Activated CD8-positive, alpha-beta T cell treated with anti-CD3 and anti-CD28 coated beads, Interleukin-2, amount 10 ng/mL, durations not matched to agents 7 days and 5 days (primary cell): ENCODE results near the gene TXNDC12. TPM values are rescaled to one million over a fixed set of nuclear protein-coding genes. Genes with fewer than 3 reads are reported as not detected.
"Not testable (repeated sequence)": the region's sequence is repeated elsewhere in the genome, so short reads cannot be mapped to it uniquely, and the experiment has no call there.

Source experiments
- ATAC-seq: fragments of 150-1000 bp; cut with Tn5 transposase; one replicate; pipeline ENCODE4 v1.10.0; 2021; ENCODE audit warnings: moderate library complexity
- CTCF ChIA-PET: fragments of 350-600 bp; sonication (Branson Sonifier 250); formaldehyde crosslinking; loops from one replicate; lab custom pipeline; 2021; ENCODE audit warnings: antibody characterized with exemption; lab: Charles Lee
- POLR2A ChIA-PET: fragments of 350-600 bp; sonication (Branson Sonifier 250); formaldehyde crosslinking; loops from one replicate; lab custom pipeline; 2021; ENCODE audit warnings: antibody characterized with exemption; lab: Charles Lee
- DNase-seq: peaks from one replicate; pipeline ENCODE4 v3.0.0-alpha.2; 2020
- H3K27ac Mint-ChIP-seq: one replicate; pipeline ENCODE4 v1.8.0; 2021; ENCODE audit warnings: mild to moderate bottlenecking, mixed read lengths
- H3K27me3 Mint-ChIP-seq: one replicate; pipeline ENCODE4 v1.8.0; 2021; ENCODE audit warnings: low read depth, mixed read lengths
- H3K36me3 Mint-ChIP-seq: one replicate; pipeline ENCODE4 v1.8.0; 2021; ENCODE audit warnings: low read depth, mixed read lengths
- H3K4me1 Mint-ChIP-seq: one replicate; pipeline ENCODE4 v1.8.0; 2021; ENCODE audit warnings: low read depth, mixed read lengths
- H3K4me3 Mint-ChIP-seq: one replicate; pipeline ENCODE4 v1.8.0; 2021; ENCODE audit warnings: mild to moderate bottlenecking, mixed read lengths
- H3K9me3 Mint-ChIP-seq: one replicate; pipeline ENCODE4 v1.8.0; 2022; ENCODE audit warnings: mixed read lengths; ENCODE audit not compliant: insufficient read depth
- total RNA-seq, 2 experiments: library from RNA; stranded (reverse); gene quantifications; one replicate each; pipeline ENCODE4 v1.2.3, GENCODE V29; 2021

The TXNDC12 gene
- total RNA-seq, 2 experiments from 2014 or later = 41.1 to 45.9 TPM

DNA sequence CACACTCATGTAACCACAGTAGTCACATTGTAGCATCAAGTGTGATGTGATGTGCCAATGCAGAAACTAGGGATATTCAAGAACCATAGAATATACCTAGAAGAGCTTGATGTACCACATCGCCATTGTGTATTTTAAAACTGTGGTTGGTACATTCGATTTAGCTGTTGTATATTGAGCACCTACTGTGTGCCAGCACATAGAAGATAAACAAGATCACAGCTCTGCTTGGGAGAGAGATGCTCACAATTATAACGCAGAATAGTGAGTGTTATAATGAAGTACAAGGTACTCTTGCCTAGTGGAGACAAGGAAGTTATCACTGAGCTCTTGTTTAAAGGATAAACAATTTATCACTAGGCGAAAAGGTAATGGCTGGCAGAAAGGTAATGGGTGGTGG lies 5.8 kb upstream of the TXNDC12 start:
- peaks cover 32% of the 10 kb centered on the region for H3K4me1 Mint-ChIP-seq
- POLR2A ChIA-PET = interaction anchor here (0.6 kb wide), 1 partner anchor 44 kb away, joined by 3 read pairs; no protein-coding TSS in a partner anchor
- CTCF ChIA-PET = no interaction called here
- H3K27me3 Mint-ChIP-seq = no peaks in the 10 kb centered on the region
- DNase-seq (no peak), ATAC-seq (no peak)
- H3K27ac Mint-ChIP-seq = no peak overlapping the region
- H3K36me3 Mint-ChIP-seq = peaks cover 45% of the 10 kb centered on the region
- H3K4me3 Mint-ChIP-seq = no peak overlapping the region
- H3K9me3 Mint-ChIP-seq = no peaks in the 10 kb centered on the region

GRCh38 chr1:52059888-52060287 lies 4.9 kb upstream of the TXNDC12 start:
- Mint-ChIP-seq H3K36me3 (peaks cover 41% of the 10 kb centered on the region), H3K4me3 (no peak overlapping the region), H3K4me1 (peaks cover 32% of the 10 kb centered on the region), H3K9me3 (no peaks in the 10 kb centered on the region), H3K27ac (no peak overlapping the region), H3K27me3 (no peaks in the 10 kb centered on the region)
- CTCF ChIA-PET = no interaction called here
- ATAC-seq = no peak
- POLR2A ChIA-PET = no interaction called here
- no peak for DNase-seq

DNA sequence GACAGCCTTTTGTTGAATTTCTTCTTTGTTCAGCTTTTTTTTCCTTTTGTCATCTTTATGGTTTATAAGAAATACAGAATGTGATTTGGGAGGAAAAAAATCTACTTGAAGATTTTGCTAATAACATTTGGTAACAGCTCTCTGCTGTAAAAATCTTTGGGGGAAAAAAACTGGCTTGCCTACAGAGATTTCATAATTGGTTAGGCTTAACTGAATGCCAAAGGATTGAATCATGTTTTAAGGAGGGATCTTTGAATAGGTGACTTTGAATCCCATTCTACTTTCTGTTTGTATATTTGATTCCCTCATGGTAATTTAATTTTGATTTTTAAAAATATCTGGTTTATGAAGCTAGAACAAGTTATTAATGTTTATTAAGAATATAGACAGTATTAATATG lies 4.3 kb upstream of the TXNDC12 start:
- Mint-ChIP-seq H3K27me3 (no peaks in the 10 kb centered on the region), H3K9me3 (no peaks in the 10 kb centered on the region), H3K36me3 (peaks cover 38% of the 10 kb centered on the region), H3K27ac (no peak overlapping the region), H3K4me1 (peaks cover 33% of the 10 kb centered on the region), H3K4me3 (no peak overlapping the region)
- DNase-seq (no peak), ATAC-seq (no peak)
- CTCF ChIA-PET = no interaction called here
- POLR2A ChIA-PET = no interaction called here

GRCh38 chr1:52057876-52058415 lies 3.0 kb upstream of the TXNDC12 start:
- CTCF ChIA-PET = no interaction called here
- Mint-ChIP-seq H3K36me3 (peaks cover 29% of the 10 kb centered on the region), H3K4me1 (peaks cover 42% of the 10 kb centered on the region)

GRCh38 chr1:52057255-52057654 lies 2.3 kb upstream of the TXNDC12 start:
- peak overlapping the region; percentile 96 for H3K27ac Mint-ChIP-seq
- no peak for DNase-seq
- H3K4me1 Mint-ChIP-seq = peaks cover 47% of the 10 kb centered on the region
- POLR2A ChIA-PET = interaction anchor here (0.8 to 1.0 kb wide), 2 partner anchors 178 to 347 kb away, joined by 3 to 5 read pairs; partner anchors contain the start of genes ORC1 and PRPF38A
- H3K9me3 Mint-ChIP-seq = no peaks in the 10 kb centered on the region
- peaks cover 28% of the 10 kb centered on the region for H3K36me3 Mint-ChIP-seq
- CTCF ChIA-PET = no interaction called here
- no peaks in the 10 kb centered on the region for H3K27me3 Mint-ChIP-seq
- ATAC-seq = no peak
- peak overlapping the region; percentile 95 for H3K4me3 Mint-ChIP-seq

More at GRCh38 chr1:52057876-52058415, 3.0 kb upstream of the TXNDC12 start:
- no peak overlapping the region for H3K27ac Mint-ChIP-seq
- H3K27me3 Mint-ChIP-seq = no peaks in the 10 kb centered on the region
- H3K4me3 Mint-ChIP-seq = peak overlapping the region; percentile 95
- POLR2A ChIA-PET = no interaction called here
- H3K9me3 Mint-ChIP-seq = no peaks in the 10 kb centered on the region
- DNase-seq = no peak
- no peak for ATAC-seq

DNA sequence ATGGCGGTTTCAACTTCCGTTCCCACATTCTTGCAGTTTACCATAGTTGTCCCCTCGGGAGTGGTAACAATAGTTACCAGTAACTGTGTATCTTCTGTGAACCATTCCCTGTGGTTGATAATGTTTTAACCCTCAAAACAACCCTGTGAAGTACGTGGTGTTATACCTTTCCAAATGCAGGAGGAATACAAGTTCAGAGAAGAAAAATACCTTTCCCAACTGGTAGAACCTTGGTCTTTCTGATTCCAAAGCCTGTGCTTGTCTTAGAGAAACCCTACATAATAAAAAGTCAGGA lies 1.9 kb upstream of the TXNDC12 start:
- CTCF ChIA-PET = no interaction called here
- peak overlapping the region; percentile 96 for H3K27ac Mint-ChIP-seq
- POLR2A ChIA-PET = interaction anchor here (0.8 to 2.4 kb wide), 5 partner anchors 8 to 347 kb away, joined by 3 to 19 read pairs (median 4); partner anchors contain the start of genes KTI12, ORC1 and PRPF38A
- H3K9me3 Mint-ChIP-seq = no peaks in the 10 kb centered on the region
- no peaks in the 10 kb centered on the region for H3K27me3 Mint-ChIP-seq
- peaks cover 50% of the 10 kb centered on the region for H3K4me1 Mint-ChIP-seq
- ATAC-seq (no peak), DNase-seq (no peak)
- peak overlapping the region; percentile 95 for H3K4me3 Mint-ChIP-seq
- peaks cover 31% of the 10 kb centered on the region for H3K36me3 Mint-ChIP-seq

GRCh38 chr1:52056163-52056936 lies 1.4 kb upstream of the TXNDC12 start, which contains the start of gene BTF3L4:
Gene BTF3L4 (plus strand): TSS chr1:52056295. CDS start chr1:52059848, 3,553 bp downstream.
- H3K36me3 Mint-ChIP-seq = peaks cover 34% of the 10 kb centered on the region
- H3K9me3 Mint-ChIP-seq = no peaks in the 10 kb centered on the region
- peak within 1 kb of the TSS; percentile 96 for H3K27ac Mint-ChIP-seq
- DNase-seq (peak; percentile 97), ATAC-seq (peak; percentile 93)
- peak within 1 kb of the TSS; percentile 95 for H3K4me3 Mint-ChIP-seq
- ChIA-PET CTCF (no interaction called here), POLR2A (interaction anchor here (0.6 to 2.4 kb wide), 7 partner anchors 8 to 348 kb away, joined by 3 to 19 read pairs (median 4); partner anchors contain the start of genes KTI12, ORC1 and PRPF38A)
- H3K27me3 Mint-ChIP-seq = no peaks in the 10 kb centered on the region
- peaks cover 50% of the 10 kb centered on the region for H3K4me1 Mint-ChIP-seq

- ChIA-PET POLR2A (interaction anchor here (0.6 to 2.4 kb wide), 5 partner anchors 12 to 369 kb away, joined by 3 to 19 read pairs (median 3); partner anchors contain the start of gene KTI12), CTCF (no interaction called here)
- peaks cover 50% of the 10 kb centered on the region for H3K4me1 Mint-ChIP-seq
- no peaks in the 10 kb centered on the region for H3K27me3 Mint-ChIP-seq
- H3K9me3 Mint-ChIP-seq = no peaks in the 10 kb centered on the region
- ATAC-seq = no peak
- no peak for DNase-seq
- H3K27ac Mint-ChIP-seq = peak overlapping the region; percentile 96
- H3K36me3 Mint-ChIP-seq = peaks cover 32% of the 10 kb centered on the region
- H3K4me3 Mint-ChIP-seq = peak overlapping the region; percentile 95
Observed at GRCh38 chr1:52055866-52056162, 823 bp upstream of the TXNDC12 start.

- ChIA-PET CTCF (no interaction called here), POLR2A (interaction anchor here (1.2 to 2.4 kb wide), 4 partner anchors 11 to 175 kb away, joined by 3 to 19 read pairs (median 6); partner anchors contain the start of gene KTI12)
- no peak for ATAC-seq
- peaks cover 44% of the 10 kb centered on the region for H3K4me1 Mint-ChIP-seq
- H3K36me3 Mint-ChIP-seq = peaks cover 26% of the 10 kb centered on the region
- H3K4me3 Mint-ChIP-seq = peak overlapping the region; percentile 95
- no peaks in the 10 kb centered on the region for H3K9me3 Mint-ChIP-seq
- DNase-seq = peak; percentile 22
- no peaks in the 10 kb centered on the region for H3K27me3 Mint-ChIP-seq
- H3K27ac Mint-ChIP-seq = peak overlapping the region; percentile 96
Observed at GRCh38 chr1:52054496-52055065, 410 bp downstream of the TXNDC12 start.

GRCh38 chr1:52053862-52054261 lies 1.1 kb downstream of the TXNDC12 start:
- ATAC-seq = no peak
- ChIA-PET POLR2A (interaction anchor here (1.2 to 2.2 kb wide), 2 partner anchors 10 to 21 kb away, joined by 4 to 9 read pairs; partner anchors contain the start of gene KTI12), CTCF (no interaction called here)
- Mint-ChIP-seq H3K27me3 (no peaks in the 10 kb centered on the region), H3K36me3 (peaks cover 21% of the 10 kb centered on the region), H3K4me3 (peak overlapping the region; percentile 95), H3K9me3 (no peaks in the 10 kb centered on the region), H3K4me1 (peaks cover 39% of the 10 kb centered on the region), H3K27ac (no peak overlapping the region)
- DNase-seq = no peak

DNA sequence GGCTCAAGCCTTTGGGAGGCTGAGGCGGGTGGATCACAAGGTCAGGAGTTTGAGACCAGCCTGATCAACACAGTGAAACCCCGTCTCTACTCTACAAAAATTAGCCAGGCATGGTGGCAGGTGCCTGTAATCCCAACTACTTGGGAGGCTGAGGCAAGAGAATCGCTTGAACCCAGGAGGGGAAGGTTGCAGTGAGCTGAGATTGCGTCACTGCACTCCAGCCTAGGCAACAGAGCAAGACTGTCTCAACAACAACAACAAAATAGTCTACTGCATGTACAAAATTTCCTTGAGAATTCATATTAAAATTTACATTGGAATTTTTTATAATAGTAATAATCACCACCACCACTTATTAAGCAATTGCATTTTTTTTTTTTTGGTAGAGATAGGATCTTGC lies 5.7 kb downstream of the TXNDC12 start:
- Mint-ChIP-seq H3K36me3 (peaks cover 26% of the 10 kb centered on the region), H3K4me1 (peaks cover 19% of the 10 kb centered on the region)
- POLR2A ChIA-PET = interaction anchor here (1.2 kb wide), 1 partner anchor 16 kb away, joined by 8 read pairs; the partner anchor contains the start of gene KTI12
- DNase-seq, H3K27me3 Mint-ChIP-seq, CTCF ChIA-PET, H3K4me3 Mint-ChIP-seq, ATAC-seq, H3K27ac Mint-ChIP-seq, H3K9me3 Mint-ChIP-seq: not testable (repeated sequence)
